Measurements from ENCODE around the gene SLFN11. TPM values are rescaled to one million over a fixed set of nuclear protein-coding genes. Genes with fewer than 3 reads are reported as not detected.

SLFN11 gene
- total and polyA plus RNA-seq, 9 of the 15 experiments (the other 6 are each of a cell fraction or from before 2014, with no cell fraction given), result 0.04 to 0.21 TPM; not detected in 7

DNA sequence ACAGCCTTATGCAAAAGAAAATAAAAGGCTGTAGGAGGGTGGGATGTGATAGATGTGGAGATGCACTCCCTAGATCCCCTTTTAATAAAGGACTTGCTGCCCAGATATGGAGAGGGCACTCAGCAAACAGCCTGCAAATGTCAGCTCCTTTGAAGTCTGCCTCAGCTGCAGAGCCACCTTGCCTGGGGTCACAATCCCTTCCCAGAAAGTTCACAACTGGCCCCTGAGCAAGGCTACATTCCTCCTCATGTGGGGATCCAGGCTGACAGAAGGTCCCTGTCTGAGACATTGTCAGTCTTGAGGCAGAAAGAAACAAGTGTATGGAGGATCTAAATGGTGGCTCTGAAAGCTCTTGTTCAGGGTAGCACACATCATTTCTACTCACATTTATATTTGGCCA, 36.1 kb downstream of the SLFN11 start:
- Histone ChIP-seq H3K4me3 (no peak overlapping the region), H3K27ac (ENCODE audit: extremely low read depth, low read depth, low read length) (no peak overlapping the region), H3K4me2 (ENCODE audit: insufficient read depth, low read length) (no peak overlapping the region), H3K9ac (ENCODE audit: insufficient read depth in 1 of 2, low read depth in 2 of 2, low read length in 2 of 2) (no peak overlapping the region), H3K27me3 (ENCODE audit: control insufficient read depth in 2 of 2, insufficient read depth in 2 of 2, low read length in 2 of 2) (peaks cover 0 to 5% of the 10 kb centered on the region in 2 experiments; a peak in 2 of 5 replicates), H3K9me1 (ENCODE audit: control insufficient read depth, insufficient read depth, low read length) (no peaks in the 10 kb centered on the region), H3K36me3 (ENCODE audit: control insufficient read depth, insufficient read depth, low read length) (no peaks in the 10 kb centered on the region), H3K79me2 (ENCODE audit: control insufficient read depth, insufficient read depth, low read length) (no peaks in the 10 kb centered on the region), H3K9me3 (replicated peaks; ENCODE audit: control insufficient read depth, insufficient read depth, low read depth, low read length) (no peaks in the 10 kb centered on the region), H2AFZ (ENCODE audit: low read depth, low read length) (no peak overlapping the region), H4K20me1 (replicated peaks; ENCODE audit: control insufficient read depth, insufficient read depth, low read length) (no peaks in the 10 kb centered on the region), H3K4me1 (replicated peaks in 1 of 2; ENCODE audit: control insufficient read depth in 2 of 2, insufficient read depth in 2 of 2, low read length in 2 of 2) (no peaks in the 10 kb centered on the region)
- POLR2A ChIA-PET, result interaction anchor here (0.6 to 0.8 kb wide), 2 partner anchors 125 to 1123 kb away, joined by 3 to 4 read pairs; no protein-coding TSS in a partner anchor
- DNase-seq (ENCODE audit: extremely low read depth in 1 of 4, low spot score in 3 of 4), result no peak
- no TSS peak for BruUV-seq (replicated peaks)
- in situ Hi-C loops (cut with MboI) (no loop called here), intact Hi-C loops (cut with micrococcal nuclease) (no loop called here)
- FAIRE-seq, result no peak
- no peak for ATAC-seq
- CTCF ChIA-PET (ENCODE audit: low intra/inter-chr PET ratio), result no interaction called here
- TF ChIP-seq, protein P1, sequence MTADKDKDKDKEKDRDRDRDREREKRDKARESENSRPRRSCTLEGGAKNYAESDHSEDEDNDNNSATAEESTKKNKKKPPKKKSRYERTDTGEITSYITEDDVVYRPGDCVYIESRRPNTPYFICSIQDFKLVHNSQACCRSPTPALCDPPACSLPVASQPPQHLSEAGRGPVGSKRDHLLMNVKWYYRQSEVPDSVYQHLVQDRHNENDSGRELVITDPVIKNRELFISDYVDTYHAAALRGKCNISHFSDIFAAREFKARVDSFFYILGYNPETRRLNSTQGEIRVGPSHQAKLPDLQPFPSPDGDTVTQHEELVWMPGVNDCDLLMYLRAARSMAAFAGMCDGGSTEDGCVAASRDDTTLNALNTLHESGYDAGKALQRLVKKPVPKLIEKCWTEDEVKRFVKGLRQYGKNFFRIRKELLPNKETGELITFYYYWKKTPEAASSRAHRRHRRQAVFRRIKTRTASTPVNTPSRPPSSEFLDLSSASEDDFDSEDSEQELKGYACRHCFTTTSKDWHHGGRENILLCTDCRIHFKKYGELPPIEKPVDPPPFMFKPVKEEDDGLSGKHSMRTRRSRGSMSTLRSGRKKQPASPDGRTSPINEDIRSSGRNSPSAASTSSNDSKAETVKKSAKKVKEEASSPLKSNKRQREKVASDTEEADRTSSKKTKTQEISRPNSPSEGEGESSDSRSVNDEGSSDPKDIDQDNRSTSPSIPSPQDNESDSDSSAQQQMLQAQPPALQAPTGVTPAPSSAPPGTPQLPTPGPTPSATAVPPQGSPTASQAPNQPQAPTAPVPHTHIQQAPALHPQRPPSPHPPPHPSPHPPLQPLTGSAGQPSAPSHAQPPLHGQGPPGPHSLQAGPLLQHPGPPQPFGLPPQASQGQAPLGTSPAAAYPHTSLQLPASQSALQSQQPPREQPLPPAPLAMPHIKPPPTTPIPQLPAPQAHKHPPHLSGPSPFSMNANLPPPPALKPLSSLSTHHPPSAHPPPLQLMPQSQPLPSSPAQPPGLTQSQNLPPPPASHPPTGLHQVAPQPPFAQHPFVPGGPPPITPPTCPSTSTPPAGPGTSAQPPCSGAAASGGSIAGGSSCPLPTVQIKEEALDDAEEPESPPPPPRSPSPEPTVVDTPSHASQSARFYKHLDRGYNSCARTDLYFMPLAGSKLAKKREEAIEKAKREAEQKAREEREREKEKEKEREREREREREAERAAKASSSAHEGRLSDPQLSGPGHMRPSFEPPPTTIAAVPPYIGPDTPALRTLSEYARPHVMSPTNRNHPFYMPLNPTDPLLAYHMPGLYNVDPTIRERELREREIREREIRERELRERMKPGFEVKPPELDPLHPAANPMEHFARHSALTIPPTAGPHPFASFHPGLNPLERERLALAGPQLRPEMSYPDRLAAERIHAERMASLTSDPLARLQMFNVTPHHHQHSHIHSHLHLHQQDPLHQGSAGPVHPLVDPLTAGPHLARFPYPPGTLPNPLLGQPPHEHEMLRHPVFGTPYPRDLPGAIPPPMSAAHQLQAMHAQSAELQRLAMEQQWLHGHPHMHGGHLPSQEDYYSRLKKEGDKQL (CRISPR knock-in tag; IDR thresholded peaks at IDR 0.05; ENCODE audit: borderline replicate concordance), result no peak
- TF ChIP-seq TCFL5 (CRISPR knock-in tag; conservative IDR thresholded peaks at IDR 0.05) (no peak), ELF1 (tag; IDR thresholded peaks at IDR 0.05) (no peak), RUNX1 (IDR thresholded peaks at IDR 0.05; ENCODE audit: low read depth) (no peak), ZBTB7A (IDR thresholded peaks at IDR 0.05; ENCODE audit: borderline replicate concordance, control insufficient read depth, low read depth, low read length) (no peak), GABPB1 (CRISPR knock-in tag; IDR thresholded peaks at IDR 0.05) (no peak), HDAC8 (tag; IDR thresholded peaks at IDR 0.05) (no peak), MECOM (CRISPR knock-in tag; IDR thresholded peaks at IDR 0.05) (no peak), EWSR1 (IDR thresholded peaks at IDR 0.05; ENCODE audit: borderline replicate concordance, low read depth, partially characterized antibody) (no peak)
- TF ChIP-seq, protein P2, sequence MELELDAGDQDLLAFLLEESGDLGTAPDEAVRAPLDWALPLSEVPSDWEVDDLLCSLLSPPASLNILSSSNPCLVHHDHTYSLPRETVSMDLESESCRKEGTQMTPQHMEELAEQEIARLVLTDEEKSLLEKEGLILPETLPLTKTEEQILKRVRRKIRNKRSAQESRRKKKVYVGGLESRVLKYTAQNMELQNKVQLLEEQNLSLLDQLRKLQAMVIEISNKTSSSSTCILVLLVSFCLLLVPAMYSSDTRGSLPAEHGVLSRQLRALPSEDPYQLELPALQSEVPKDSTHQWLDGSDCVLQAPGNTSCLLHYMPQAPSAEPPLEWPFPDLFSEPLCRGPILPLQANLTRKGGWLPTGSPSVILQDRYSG (tag; conservative IDR thresholded peaks at IDR 0.05; ENCODE audit: low read depth), result no peak
- TF ChIP-seq, protein P3, sequence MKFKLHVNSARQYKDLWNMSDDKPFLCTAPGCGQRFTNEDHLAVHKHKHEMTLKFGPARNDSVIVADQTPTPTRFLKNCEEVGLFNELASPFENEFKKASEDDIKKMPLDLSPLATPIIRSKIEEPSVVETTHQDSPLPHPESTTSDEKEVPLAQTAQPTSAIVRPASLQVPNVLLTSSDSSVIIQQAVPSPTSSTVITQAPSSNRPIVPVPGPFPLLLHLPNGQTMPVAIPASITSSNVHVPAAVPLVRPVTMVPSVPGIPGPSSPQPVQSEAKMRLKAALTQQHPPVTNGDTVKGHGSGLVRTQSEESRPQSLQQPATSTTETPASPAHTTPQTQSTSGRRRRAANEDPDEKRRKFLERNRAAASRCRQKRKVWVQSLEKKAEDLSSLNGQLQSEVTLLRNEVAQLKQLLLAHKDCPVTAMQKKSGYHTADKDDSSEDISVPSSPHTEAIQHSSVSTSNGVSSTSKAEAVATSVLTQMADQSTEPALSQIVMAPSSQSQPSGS (CRISPR knock-in tag; IDR thresholded peaks at IDR 0.05), result no peak
- TF ChIP-seq, protein P4, sequence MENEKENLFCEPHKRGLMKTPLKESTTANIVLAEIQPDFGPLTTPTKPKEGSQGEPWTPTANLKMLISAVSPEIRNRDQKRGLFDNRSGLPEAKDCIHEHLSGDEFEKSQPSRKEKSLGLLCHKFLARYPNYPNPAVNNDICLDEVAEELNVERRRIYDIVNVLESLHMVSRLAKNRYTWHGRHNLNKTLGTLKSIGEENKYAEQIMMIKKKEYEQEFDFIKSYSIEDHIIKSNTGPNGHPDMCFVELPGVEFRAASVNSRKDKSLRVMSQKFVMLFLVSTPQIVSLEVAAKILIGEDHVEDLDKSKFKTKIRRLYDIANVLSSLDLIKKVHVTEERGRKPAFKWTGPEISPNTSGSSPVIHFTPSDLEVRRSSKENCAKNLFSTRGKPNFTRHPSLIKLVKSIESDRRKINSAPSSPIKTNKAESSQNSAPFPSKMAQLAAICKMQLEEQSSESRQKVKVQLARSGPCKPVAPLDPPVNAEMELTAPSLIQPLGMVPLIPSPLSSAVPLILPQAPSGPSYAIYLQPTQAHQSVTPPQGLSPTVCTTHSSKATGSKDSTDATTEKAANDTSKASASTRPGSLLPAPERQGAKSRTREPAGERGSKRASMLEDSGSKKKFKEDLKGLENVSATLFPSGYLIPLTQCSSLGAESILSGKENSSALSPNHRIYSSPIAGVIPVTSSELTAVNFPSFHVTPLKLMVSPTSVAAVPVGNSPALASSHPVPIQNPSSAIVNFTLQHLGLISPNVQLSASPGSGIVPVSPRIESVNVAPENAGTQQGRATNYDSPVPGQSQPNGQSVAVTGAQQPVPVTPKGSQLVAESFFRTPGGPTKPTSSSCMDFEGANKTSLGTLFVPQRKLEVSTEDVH (IDR thresholded peaks at IDR 0.05; ENCODE audit: low read depth, partially characterized antibody), result no peak

Measured in K562 (cell line).